ENCODE measurements around the gene EXD3.
"Not testable (repeated sequence)": the region's sequence is repeated elsewhere in the genome, so short reads cannot be mapped to it uniquely, and the experiment has no call there.

The EXD3 gene

DNA sequence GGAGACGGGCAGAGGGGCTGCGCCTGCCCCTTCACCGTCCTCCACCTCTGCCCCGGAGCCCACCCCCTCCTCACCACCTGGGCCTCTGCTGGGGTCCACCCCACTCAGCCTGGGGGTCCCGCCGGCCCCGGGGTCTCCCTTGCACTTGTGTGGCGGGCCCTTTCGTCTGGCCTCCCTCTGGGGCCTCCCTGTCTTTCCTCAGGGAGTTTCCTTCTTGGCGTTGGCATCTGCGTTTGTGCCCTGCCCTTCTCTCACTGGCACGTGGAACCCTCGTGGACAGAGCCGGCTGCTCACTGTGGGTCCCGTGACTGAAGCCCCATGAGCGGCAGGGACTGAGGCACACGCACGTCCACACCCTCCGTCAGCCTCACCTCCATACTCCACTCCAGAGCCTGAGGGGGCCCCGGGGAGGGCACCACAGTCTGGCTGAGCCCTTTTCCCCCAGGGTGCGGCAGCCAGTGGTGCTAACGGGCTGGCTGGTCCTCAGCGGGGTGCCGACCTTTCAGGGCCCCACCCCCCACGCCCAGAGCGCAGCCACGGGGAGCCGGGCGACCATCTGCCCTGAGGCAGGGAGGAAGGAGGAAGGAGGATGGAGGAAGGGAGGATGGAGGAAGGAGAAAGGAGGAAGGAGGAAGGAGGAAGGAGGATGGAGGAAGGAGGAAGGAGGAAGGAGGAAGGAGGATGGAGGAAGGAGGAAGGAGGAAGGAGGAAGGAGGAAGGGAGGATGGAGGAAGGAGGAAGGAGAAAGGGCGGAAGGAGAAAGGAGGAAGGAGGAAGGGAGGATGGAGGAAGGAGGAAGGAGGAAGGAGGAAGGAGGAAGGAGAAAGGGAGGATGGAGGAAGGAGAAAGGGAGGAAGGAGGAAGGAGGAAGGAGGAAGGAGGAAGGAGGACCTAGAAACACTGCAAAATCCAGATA, 67.9 kb downstream of the EXD3 start:
- no peak for DNase-seq

DNA sequence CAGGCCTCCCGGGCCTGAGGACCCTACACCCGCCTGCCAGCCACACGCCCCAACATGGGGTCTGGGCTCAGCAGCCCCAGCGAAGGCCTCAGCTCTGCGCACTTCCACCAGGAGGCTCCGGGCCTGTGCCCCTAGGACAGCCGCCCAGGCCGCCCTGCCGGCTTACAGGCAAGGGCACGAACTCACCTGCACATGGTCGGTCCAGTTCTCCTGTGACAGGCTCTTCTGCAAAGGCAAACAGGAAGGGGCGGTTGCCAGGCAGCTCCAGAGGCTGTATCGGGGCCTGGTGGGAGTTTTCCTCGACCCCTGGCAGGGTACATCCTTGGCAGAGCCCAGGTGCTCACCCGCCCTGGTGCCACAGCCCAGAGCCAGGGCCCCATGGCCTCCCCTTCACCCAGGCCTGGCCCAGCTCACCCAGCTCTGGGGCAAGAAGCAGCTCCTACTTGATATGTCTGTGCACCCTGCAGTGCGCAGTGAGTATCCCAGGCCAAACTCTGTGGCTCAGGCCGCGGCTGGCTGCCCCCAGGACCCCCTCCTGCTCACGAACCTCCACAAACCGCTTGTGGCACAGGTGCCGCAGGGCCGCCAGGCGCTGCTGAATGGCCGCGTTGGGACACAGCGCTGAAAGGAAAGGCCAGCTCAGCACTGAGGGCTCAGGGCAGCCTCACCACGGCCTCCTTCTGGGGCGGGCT, 68.7 kb downstream of the EXD3 start:
- no peak for DNase-seq

DNA sequence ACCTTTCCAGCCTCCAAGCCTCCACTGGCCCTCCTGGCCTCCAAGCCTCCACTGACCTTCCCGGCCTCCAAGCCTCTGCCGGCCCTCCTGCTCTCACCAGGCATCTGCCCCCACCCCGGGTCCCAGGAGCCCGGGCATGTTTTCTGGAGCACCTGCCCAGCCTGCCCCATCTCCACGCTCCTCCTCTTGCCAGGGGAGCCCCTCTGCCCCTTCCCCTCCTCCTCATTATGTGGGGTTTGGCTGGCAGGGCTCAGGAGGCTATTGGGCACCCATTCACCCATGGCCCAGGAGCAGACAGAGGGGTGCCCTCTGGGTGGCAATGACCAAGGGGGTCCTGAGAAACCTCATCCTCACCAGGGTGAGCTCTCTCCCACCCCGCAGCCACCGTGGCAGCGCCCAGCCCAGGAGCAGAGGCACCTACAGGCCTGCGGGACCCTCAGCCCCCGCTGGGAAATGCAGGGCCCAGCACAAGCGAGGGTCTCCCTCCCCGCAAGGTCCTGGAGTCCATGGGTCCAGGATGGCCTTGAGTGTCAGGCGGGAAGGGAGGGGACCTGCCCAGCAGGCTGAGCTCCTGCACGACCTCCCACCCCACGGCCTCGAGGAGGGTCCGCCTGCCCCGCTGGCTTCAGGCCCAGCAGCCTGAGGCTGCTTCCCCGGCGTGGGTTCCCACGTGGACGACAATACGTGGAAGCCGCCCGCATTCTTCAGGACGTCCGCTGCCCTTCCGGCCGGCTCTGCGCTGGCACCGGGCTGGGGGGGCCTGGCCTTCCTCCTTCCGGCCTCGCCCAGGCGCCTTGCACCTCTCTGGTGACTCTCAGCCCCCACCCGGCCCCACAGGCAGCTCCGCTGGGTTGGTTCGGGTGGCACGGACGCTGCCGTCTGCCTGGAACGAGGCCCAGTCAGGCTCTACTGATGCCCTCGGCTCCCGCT, 69.5 kb downstream of the EXD3 start:
- DNase-seq, result no peak

DNA sequence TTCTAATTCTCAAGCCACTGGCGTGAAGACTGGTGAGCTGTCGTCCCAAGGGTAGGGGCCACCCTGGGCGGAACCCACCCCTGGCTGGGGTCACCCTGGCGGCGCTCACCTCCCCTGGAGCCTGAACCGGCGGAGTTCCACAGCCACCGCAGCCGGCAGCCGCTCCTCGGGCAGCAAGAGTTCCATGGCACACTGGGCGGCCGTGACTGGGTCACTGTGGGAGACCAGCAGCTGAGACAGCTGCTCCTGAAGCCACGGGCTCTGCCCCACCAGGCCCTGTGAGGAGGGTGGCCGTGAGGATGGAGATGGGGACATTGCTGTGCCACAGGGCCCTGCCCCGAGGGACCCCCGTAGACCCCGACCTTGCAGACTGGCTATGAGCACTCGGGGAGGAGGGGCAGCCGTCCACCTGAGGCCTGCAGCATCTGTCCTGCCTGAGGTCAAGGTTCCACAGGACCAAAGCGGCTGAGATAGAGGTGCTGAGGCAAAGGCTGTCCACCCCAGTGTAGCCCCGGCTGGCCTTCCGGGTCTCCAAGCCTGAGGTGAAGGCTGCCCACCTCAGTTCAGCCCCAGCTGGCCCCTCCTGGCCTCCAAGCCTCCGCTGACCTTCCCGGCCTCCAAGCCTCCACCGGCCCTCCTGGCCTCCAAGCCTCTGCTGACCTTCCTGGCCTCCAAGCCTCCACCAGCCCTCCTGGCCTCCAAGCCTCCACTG, 70.3 kb downstream of the EXD3 start:
- no peak for DNase-seq

DNA sequence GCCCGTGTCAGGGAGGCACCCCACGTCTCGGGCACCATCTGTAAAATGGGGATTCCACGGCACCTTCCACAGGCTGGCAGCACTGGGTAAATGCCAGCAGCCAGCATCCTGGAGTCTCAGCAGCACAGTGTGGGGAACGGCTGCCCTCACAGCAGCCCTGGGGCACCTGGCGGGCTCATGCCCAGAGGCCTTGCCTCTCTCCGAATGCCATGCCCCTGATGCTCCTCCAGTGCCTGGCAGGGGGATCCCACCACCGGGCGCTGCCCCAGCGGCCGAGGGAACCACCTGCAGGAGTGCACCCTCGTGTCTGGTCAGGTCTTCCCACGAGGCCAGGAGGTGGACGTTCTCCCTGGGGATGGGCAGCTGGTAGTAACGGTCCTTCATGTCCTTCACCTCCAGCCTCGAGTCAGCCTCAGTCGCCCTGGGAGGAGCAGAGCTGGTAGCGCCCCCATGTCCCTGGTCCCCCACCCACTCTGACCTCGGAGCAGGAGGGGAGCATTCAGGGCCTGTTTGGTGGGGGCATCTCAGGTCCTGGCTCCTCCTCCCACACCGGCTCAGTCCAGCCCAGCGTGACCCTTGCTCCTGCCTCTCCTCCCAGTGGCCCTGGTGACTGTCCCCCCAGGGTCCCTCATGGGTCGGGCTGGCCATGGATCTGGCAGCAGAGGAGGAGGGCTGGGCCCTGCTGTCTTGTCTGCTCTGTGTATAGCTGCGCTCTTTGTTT, 71.0 kb downstream of the EXD3 start:
- no peak for DNase-seq

DNA sequence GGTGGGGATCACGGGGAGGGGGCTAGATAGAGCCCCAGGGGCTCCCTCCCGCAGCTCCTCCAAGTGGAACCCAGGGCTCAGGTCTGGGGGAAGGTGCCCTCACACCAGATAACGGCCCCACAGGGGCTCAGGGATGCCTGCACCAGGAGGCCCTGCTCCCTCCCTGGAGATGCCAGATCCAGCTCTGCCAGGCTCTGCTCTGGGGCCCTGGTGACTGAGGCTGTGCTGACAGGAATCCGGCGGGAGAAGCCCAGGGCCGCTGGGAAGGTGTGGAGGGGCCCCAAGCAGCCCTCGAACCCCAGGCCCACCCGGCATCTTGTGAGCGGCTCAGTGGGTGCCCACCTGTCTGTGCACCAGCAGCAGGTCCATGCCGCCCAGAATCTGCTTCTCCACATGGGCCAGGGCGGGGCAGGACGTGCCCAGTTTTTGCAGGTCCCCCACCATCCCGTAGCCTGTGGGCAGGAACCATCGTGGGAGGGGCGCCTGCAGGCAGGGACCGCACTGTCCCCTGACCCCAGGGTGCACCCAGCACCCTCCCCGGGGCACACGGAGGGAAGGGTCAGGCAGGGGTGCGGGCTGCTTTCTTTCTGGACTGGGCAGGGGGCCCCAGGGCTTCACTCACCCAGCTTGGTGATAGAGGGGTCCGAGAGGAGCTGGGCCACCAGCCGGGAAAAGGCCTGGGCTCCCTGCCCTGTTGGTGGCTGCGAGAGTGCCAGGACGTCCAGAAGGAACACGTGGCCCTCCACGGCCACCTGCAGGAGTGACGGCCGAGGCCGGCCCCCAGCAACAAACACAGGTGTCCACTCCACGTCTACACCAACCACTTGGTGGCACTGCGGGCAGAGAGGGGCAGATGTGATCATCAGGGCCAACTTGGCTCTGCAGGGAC, 72.0 kb downstream of the EXD3 start:
- DNase-seq, result no peak

DNA sequence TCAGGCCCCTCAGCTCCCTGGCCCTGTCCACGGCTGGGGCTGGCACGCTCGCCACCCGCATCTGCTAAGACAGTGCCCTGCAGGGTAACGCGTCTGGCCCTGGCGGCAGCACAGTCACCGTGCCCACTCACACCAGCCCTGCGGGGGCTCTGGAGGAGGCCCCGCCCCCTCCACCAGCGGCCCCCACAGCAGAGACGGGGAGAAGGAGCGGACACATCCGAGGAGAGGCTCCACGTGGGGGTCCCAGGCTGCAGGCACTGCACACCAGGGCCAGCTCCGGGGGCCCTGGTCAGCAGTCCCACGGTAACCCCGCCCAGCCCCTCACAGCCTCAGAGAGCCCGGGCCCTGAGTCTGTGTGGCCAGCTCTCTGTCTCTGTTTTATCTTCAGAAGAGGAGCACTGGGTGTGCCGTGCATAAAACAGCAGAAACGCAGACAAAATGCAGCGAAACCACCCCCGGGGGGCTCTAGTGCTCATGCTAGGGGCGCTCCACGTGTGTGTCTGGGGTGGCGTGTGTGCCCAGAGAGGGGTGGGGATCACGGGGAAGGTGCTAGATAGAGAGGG, 73.4 kb downstream of the EXD3 start:
- no peak for DNase-seq

DNA sequence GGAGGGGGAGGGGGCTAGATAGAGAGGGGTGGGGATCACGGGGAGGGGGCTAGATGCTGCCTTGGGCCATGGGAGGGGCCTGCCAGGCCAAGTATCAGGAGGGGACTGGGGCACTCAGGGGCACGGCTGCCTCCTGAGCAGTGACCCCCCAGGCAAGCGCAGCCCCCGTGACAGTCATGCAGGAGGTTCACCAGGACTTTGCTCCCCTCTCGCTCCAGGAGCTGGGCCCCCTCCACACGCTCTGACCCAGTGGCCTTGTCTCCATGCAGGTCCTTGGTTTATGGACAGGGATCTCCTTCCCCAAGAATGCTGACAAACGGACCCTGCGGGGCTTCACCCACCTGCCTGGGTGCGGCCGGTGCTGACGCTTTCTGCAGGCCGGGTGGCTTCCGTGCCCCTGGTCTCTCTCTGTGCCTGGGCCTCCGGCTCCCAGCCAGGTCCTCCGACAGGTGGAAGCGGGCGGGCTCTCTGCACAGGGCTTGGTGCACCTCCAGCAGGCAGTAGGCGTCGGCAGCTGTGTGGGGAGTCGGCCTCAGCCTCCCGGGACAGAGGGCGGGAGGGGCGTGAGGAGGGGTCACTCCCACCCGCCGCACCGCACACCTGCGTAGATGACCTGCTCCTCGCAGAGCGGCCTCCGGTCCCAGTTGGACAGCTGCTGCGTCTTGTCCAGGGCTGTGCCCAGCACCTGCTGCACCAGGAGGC, 74.0 kb downstream of the EXD3 start:
- no peak for DNase-seq

DNA sequence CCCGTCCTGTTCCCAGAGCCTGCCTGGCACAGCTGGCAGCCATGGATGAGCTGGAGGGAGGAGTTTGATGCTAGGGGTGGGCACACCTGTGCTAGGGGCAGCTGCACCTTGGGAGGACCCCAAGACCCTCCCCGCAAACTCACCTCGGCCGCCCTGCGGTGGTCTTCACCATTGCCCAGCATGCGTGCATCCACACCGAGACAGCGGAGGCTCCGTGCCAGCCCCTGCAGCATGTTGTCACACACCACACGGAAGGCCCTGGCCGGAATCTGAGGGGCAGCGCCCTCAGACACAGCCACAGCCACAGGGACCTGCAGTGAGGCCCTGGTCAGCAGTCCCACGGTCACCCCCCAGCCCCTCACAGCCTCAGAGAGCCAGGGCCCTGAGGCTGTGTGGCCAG, 75.0 kb downstream of the EXD3 start:
- DNase-seq, result no peak

DNA sequence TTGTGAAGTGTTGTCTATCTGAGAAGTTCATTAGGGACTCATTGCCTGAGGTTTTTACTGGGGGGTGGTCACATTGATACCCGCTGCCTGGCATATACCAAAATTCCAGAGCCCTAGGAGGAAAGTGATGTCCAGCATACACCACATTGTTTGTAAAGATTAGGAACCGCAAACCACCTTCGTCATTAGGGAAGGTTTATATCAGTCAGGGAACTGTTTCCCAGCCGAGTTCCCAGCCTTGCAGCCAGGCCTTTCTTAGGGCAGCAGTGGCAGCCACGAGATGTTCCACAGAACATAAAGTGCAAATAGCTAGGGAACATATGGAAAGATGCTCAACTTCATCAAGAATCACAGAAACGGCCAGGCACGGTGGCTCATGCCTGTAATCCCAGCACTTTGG, 80.5 kb downstream of the EXD3 start:
- DNase-seq, result no peak

DNA sequence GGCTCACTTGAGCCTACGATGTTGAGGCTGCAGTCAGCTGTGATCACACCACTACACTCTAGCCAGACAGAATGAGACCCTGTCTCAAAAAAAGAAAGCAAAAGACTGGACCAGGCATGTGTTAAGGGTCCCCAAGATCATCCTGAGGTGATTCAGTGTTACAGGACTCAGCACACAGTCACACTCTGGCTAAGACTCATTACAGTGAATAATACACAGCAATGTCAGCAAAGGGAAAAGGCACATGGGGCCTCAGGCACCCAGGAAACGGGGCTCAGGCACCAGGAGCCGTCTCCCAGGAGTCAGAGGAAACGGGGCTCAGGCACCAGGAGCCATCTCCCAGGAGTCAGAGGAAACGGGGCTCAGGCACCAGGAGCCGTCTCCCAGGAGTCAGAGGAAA, 81.7 kb downstream of the EXD3 start:
- DNase-seq, result no peak

DNA sequence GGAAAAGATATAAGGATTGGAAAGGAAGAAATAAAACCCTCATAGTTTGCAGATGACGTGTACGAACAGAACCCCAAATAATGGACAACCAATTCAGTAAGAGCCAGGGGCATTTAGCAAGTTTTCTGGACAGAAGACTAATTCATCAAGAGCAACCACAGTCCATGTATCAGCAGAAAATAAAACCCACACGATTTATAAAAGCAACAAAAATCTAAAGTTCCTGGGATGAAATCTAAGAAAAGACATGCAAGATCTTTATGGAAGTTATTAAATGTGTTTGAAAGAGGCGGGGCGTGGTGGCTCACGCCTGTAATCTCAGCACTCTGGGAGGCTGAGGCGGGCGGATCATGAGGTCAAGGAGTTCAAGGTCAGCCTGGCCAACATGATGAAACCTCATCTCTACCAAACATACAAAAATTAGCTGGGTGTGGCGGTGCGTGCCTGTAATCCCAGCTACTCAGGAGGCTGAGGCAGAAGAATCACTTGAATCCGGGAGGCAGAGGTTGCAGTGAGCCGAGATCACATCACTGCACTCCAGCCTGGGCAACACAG, 83.0 kb downstream of the EXD3 start:
- not testable (repeated sequence) for DNase-seq

DNA sequence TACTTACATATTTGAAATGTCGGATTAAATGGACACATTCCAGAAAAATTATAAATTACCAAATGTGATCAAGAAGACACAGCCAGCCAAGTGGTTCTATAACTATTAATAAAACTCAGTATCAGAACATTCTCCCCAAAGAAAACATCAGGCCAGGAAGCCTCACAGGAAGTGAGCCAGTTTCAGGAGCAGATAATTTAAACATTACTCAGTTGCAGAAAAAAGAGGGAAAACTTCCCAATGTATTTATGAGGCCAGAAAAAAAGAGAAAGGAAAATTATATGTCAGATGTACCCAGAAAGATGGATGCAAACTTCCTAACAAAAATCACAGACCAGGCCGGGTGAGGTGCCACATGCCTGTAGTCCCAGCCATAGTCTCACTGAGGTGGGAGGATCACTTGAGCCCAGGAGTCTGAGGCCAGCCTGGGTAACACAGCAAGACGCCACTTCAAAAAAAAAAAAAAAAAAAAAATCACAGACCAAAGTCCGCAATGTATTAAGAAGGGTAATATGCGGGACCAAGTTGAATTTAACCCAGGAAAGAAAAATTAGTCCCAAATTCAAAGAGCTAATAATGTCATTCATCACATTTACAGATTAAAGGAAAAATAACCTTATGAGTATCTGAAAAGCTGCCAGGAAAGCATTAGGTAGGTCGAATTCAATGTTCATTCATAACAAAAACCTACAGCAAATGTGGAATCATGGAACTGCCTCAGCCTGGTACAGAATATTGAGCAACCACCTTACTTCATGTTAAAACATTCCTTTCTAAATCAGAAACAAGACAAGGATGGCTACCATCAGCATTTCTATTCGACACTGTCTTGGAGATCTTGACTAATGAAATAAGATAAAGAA, 83.7 kb downstream of the EXD3 start:
- DNase-seq, result no peak

DNA sequence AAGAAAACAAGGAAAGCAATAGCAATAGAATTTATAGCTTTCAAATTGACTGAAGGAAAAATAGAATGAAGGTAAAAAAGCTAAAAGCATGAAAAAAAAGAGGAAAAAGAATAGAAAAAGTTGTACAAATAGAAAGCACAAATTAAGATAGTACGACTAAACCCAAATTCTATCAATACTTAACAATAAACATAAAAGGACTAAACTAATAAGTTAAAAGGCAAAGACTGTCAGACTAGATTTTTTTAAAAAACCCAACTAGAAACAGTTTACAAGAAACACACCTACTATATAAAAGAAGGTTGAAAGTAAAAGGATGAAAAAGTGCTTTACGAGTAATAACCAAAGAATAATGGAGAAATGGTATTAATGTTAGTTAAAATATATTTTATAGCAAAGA, 86.2 kb downstream of the EXD3 start:
- DNase-seq, result no peak

DNA sequence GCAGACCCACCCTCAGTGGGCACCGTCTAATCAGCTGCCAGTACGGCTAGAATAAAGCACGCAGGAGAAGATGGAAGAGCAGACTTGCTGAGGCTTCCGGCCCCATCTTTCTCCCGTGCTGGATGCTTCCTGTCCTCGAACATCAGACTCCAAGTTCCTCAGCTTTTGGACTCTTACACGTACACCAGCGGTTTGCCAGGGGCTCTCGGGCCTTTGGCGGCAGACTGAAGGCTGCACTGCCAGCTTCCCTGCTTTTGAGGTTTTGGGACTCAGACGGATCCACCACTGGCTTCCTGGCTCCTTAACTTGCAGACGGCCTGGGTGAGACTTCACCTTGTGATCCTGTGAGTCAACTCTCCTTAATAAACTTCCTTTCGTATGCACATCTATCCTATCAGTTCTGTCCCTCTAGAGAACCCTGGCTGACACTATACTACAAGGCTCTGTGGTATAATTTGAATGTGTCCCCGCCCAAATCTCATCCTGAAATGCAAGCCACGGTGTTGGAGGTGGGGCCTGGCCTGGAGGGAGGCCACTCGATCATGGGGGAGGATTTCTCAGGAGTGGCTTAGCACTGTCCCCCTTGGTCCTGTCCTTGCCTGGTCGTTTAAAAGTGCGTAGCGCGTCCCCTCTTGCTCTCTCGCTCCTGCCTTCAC, 89.8 kb downstream of the EXD3 start:
- no peak for DNase-seq

DNA sequence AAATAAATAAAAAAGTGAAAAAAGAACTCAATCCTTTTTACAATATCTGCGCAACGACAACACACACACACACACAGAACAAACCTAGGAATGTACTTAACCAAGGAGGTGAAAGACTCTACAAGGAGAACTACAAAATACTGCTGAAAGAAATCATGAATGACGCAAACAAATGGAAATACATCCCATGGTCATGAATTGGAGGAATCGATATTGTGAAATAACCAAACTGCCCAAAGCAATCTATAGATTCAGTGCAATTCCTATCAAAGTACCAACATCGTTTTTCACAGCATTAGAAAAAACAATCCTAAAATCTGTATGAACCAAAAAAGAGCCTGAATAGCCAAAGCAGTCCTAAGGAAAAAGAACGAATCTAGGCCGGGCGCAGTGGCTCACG, 91.0 kb downstream of the EXD3 start:
- no peak for DNase-seq

DNA sequence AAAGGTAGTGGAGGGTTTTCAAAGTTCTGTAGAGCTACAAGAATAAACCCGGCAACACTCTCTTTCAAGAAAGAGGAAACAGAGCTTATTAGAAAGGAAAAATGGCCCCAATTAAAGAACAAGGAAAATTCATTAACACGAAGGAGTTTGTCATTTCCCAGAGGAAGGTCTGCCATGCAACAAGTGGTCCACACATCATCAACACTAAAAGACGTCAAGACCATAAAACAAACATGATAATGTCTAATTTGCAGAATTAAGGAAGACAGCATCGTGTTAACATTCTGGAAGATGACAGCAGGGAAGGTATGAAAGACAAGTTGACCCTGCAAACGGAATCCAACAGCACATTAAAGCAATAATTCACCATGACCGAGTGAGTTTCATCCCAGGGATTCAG, 92.3 kb downstream of the EXD3 start:
- DNase-seq, result no peak

DNA sequence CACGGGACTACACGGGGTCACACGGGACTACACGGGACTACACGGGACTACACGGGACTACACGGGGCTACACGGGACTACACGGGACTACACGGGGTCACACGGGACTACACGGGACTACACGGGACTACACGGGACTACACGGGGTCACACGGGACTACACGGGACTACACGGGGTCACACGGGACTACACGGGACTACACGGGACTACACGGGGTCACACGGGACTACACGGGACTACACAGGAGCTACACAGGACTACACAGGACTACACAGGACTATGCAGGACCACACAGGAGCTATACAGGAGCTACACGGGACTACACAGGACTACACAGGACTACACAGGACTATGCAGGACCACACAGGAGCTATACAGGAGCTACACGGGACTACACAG, 93.4 kb downstream of the EXD3 start:
- DNase-seq, result not testable (repeated sequence)
